ENCODE measurements around the gene TOP3B.

TOP3B gene

GRCh38 chr22:22009661-22010060 lies 27.1 kb upstream of the TOP3B start:
- DNase-seq = no peak

- no peak for DNase-seq
Observed at GRCh38 chr22:22006596-22006990, 24.0 kb upstream of the TOP3B start.

- DNase-seq = no peak
Observed at GRCh38 chr22:22005945-22006595, 23.5 kb upstream of the TOP3B start.

GRCh38 chr22:22003233-22003632 lies 20.6 kb upstream of the TOP3B start:
- no peak for DNase-seq

GRCh38 chr22:22002526-22003055 lies 20.0 kb upstream of the TOP3B start:
- no peak for DNase-seq

GRCh38 chr22:22001664-22002525 lies 19.3 kb upstream of the TOP3B start:
- no peak for DNase-seq

- DNase-seq = no peak
Observed at GRCh38 chr22:21998595-21999247, 16.1 kb upstream of the TOP3B start.

- DNase-seq = no peak
Observed at GRCh38 chr22:21996175-21996720, 13.7 kb upstream of the TOP3B start.

GRCh38 chr22:21995660-21996059 lies 13.1 kb upstream of the TOP3B start:
- DNase-seq = no peak

GRCh38 chr22:21994881-21995444 lies 12.4 kb upstream of the TOP3B start:
- no peak for DNase-seq

GRCh38 chr22:21992593-21993237 lies 10.1 kb upstream of the TOP3B start:
- no peak for DNase-seq

- no peak for DNase-seq
Observed at GRCh38 chr22:21991774-21992173, 9.2 kb upstream of the TOP3B start.

- DNase-seq = no peak
Observed at GRCh38 chr22:21991304-21991596, 8.7 kb upstream of the TOP3B start.

- no peak for DNase-seq
Observed at GRCh38 chr22:21990445-21991303, 8.1 kb upstream of the TOP3B start.

- DNase-seq = no peak
Observed at GRCh38 chr22:21989049-21989448, 6.5 kb upstream of the TOP3B start.

GRCh38 chr22:21985214-21985613 lies 2.6 kb upstream of the TOP3B start:
- DNase-seq = no peak

GRCh38 chr22:21984793-21985192 lies 2.2 kb upstream of the TOP3B start:
- DNase-seq = no peak

GRCh38 chr22:21981874-21982273 lies 713 bp downstream of the TOP3B start:
- DNase-seq = no peak

- no peak for DNase-seq
Observed at GRCh38 chr22:21980547-21980946, 2.0 kb downstream of the TOP3B start.

GRCh38 chr22:21978564-21979386 lies 3.8 kb downstream of the TOP3B start:
- no peak for DNase-seq

GRCh38 chr22:21977814-21978213 lies 4.8 kb downstream of the TOP3B start:
- DNase-seq = no peak
